RCC 7860 (cell line): Measurements from ENCODE around the gene HABP4.

ENCODE experiments used
- DNase-seq: peaks from one replicate; pipeline ENCODE4 v3.0.0-alpha.2; 2015; ENCODE audit warnings: low spot score
- FAIRE-seq: peaks from 2 replicates; lab custom pipeline; 2012; peaks lifted over from hg19 to GRCh38; lab: Jason Lieb, UNC

Gene HABP4

GRCh38 chr9:96435345-96435744, 14.6 kb upstream of the HABP4 start:
- no peak for DNase-seq
- FAIRE-seq = no peak

GRCh38 chr9:96436063-96436455, 13.9 kb upstream of the HABP4 start:
- no peak for FAIRE-seq
- no peak for DNase-seq

- DNase-seq = no peak
Measured at GRCh38 chr9:96436456-96437126, 13.4 kb upstream of the HABP4 start.

GRCh38 chr9:96437454-96437853, 12.5 kb upstream of the HABP4 start:
- FAIRE-seq = no peak
- no peak for DNase-seq

More at GRCh38 chr9:96436456-96437126, 13.4 kb upstream of the HABP4 start:
- FAIRE-seq = no peak

- FAIRE-seq (no peak), DNase-seq (no peak)
Measured at GRCh38 chr9:96440671-96441199, 9.2 kb upstream of the HABP4 start.

GRCh38 chr9:96441798-96442445, 8.0 kb upstream of the HABP4 start:
- FAIRE-seq = no peak
- DNase-seq = no peak

GRCh38 chr9:96442491-96442890, 7.5 kb upstream of the HABP4 start:
- DNase-seq (no peak), FAIRE-seq (no peak)

DNA sequence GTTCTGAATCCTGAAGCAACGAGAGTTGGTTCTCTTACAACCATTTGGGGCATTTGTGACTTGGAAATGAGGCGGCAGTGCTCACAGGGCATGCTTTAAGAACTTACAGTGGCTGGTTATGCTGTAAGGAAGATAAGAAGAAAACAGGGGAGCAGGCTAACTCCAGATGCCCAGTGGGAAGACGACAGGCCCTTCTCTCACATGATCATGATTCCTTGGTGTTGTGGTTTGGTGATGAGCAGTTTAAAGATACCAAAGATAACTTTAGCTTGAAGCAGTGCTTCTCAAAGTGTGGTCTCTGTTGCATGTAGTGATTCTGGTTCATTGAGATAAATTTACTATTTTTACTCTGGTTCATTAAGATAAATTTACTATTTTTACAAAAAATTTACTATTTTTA, 2.6 kb upstream of the HABP4 start:
- DNase-seq (no peak), FAIRE-seq (no peak)

DNA sequence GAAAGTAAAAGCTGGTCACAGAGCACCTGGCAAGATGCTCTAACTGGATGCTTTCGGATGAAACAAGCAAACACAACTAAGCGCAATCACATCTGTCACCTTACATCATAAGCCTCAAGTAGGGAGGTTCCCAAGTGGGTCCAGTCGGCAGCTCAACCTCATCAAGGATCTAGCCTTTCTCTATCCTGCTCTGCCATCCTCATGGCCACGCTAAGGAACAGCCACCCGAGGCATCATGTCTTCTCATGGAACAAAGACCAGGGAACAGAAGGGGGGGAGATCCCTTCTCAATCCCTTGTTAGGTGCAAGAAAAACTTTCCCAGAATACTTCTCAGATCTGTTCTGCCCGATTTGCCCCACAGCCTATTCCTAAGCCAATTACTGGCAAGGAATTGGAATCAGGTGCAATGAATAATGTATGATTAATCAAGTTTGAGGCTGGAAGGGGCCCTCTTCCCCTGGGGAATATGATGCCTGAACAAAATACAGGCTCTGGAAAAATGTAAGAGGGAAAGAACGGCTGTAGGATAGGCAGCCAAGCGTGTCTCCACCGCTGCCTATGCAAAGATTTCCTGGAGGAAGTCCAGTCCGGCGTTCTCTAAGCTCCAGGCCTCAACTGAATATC, 1.3 kb upstream of the HABP4 start:
- FAIRE-seq = no peak
- no peak for DNase-seq

- DNase-seq (no peak), FAIRE-seq (no peak)
Measured at GRCh38 chr9:96449523-96449844, 485 bp upstream of the HABP4 start.

GRCh38 chr9:96450613-96451528, 902 bp downstream of the HABP4 start:
- FAIRE-seq (no peak), DNase-seq (no peak)

DNA sequence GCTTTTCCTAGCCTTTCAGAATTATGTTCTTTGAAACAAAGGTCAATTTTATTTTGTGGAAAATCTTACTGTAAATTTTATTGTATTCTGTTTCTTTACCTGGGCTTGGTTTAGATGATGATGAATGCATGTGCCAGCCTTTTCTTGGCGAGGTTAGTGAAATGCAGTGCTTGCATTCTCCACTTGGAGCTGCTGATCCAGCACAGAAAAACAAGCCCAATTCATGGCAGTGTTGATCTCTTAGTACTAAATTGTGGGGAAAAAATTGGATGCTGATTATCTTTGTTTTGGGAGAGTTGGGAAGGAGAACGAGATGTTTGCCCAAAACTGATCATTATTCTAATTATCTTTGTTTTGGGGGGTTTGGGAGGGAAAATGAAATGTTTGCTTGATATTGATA, 3.7 kb downstream of the HABP4 start:
- FAIRE-seq = peak; percentile 65
- DNase-seq = no peak

GRCh38 chr9:96457266-96457665, 7.3 kb downstream of the HABP4 start:
- no peak for DNase-seq

GRCh38 chr9:96458226-96458625, 8.3 kb downstream of the HABP4 start:
- DNase-seq = no peak
- no peak for FAIRE-seq

More at GRCh38 chr9:96457266-96457665, 7.3 kb downstream of the HABP4 start:
- no peak for FAIRE-seq

DNA sequence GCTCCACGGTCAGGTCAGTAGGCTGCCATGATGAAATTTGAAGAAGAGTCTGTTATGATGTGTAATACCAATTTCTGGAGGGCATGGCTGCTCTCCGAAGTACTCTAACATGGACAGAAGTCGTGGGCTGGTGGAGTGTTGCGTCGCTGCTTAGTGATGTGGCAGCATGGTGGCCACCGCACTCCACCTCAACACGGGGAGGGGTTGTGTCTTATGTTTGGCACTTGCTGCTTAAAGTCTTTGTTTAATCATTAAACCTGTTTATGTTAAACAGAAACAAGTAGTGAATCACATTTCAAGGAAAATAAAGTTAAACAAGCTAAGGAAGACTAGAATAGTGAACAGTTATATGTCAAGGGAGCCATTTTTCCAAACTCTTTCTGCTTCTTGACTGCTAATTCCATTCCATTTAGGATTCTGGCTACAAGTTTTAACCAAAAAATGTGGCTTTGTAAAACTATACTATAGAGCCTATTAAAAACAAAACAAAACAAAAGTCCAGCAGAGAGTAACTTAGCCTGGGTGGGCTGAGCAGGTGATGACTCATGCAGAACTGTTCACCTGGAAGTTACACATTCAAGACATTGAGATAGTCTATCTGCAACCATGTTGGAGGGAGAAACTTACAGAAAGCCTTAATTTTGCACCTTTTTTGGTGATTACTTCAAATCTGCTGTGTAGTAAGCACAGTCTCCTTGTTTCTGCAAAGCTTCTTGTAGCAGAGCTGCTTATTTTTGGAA, 9.5 kb downstream of the HABP4 start:
- no peak for DNase-seq

GRCh38 chr9:96460470-96460869, 10.5 kb downstream of the HABP4 start:
- DNase-seq (no peak), FAIRE-seq (no peak)

More for the DNA sequence above, 9.5 kb downstream of the HABP4 start:
- no peak for FAIRE-seq

DNA sequence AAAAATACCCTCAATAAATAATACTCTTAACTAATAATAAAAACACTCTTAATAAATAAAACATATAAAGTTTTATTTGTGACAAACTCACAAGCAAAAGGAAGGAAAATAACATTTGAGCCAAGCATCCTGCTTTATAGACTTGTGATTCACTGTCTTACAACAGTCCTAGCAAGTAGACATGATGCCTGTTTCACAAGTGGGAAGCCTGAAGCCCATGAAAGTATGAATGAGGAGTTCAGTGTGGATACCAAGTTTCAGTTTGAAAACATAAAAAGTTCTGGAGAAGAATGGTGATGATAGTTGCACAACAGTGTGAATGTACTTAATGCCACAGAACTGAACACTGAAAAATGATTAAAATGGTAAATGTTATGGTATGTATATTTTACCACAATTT, 10.9 kb downstream of the HABP4 start:
- peak; percentile 10 for FAIRE-seq

DNA sequence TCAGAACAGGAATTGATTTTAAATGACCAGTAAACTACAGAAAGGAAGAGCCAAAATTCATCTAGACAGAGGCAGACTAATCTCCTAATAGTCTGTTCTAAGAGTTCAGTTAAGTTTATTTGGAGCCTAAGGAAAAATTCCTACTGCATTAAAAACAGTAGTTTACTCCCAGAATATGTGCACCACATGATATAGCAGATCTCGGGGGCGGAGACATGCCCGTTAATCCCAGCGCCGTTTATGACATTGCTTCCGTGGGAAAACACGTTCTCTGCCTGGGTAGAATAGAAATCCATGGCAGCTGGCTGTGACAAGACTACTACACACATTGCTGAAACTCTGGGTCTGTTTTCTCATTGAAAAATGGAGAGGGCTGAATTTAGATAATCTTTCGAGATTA, 11.4 kb downstream of the HABP4 start:
- no peak for FAIRE-seq
- no peak for DNase-seq

More for the DNA sequence above, 10.9 kb downstream of the HABP4 start:
- DNase-seq = no peak

DNA sequence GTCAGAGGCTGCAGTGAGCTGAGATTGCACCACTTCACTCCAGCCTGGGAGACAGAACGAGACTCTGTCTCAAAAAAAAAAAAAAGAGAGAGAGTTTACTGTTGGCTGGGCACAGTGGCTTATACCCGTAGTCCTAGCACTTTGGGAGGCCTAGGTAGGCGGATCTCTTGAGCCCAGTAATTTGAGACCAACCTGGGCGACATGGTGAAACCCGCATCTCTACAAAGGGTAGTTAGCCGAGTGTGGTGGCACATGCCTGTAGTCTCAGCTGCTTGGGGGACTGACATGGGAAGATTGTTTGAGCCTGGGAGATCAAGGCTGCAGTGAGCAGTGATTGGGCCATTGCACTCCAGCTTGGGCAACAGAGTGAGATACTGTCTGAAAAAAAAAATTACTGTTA, 12.6 kb downstream of the HABP4 start:
- FAIRE-seq = no peak

GRCh38 chr9:96464426-96464825, 14.5 kb downstream of the HABP4 start:
- no peak for DNase-seq
- FAIRE-seq = no peak

More for the DNA sequence above, 12.6 kb downstream of the HABP4 start:
- DNase-seq = no peak
